Muscle of leg (tissue), 11 donors: ENCODE data around the gene SPATC1L. TPM values are rescaled to one million over a fixed set of nuclear protein-coding genes. Genes with fewer than 3 reads are reported as not detected.

ENCODE experiments used
- DNase-seq: peaks from one replicate; pipeline ENCODE4 v3.0.0; 2013
- H3K27ac ChIP-seq: one replicate; pipeline ENCODE4 v1.5.1; 2013; ENCODE audit warnings: mild to moderate bottlenecking, low read length, control low read depth
- H3K27me3 ChIP-seq: one replicate; pipeline ENCODE4 v1.6.1; 2013; ENCODE audit warnings: low read length; ENCODE audit not compliant: control insufficient read depth, insufficient read depth
- H3K36me3 ChIP-seq: one replicate; pipeline ENCODE4 v1.6.1; 2013; ENCODE audit warnings: low read length; ENCODE audit not compliant: control insufficient read depth, insufficient read depth
- H3K4me1 ChIP-seq: one replicate; pipeline ENCODE4 v1.6.1; 2013; ENCODE audit warnings: low read length; ENCODE audit not compliant: control insufficient read depth, insufficient read depth
- H3K4me3 ChIP-seq: one replicate; pipeline ENCODE4 v1.5.1; 2013; ENCODE audit warnings: low read length, control low read depth
- H3K9me3 ChIP-seq: replicated peaks from 2 replicates; pipeline ENCODE4 v1.6.1; 2013; ENCODE audit warnings: low read depth, low read length; ENCODE audit not compliant: control insufficient read depth
- WGBS: methylation state at CpG from one replicate; pipeline ENCODE4 v1.1.5; 2013; ENCODE audit warnings: missing lambda C conversion rate; ENCODE audit not compliant: insufficient coverage; 5-methylcytosine and 5-hydroxymethylcytosine counted together
- polyA plus RNA-seq, 8 donors: library from polyadenylated mRNA; unstranded; fragments of 120-200 nt; gene quantifications; one replicate each; pipeline versions ENCODE4 v1.2.1 to v1.2.3, GENCODE V29; 2013; ENCODE audit warnings: inconsistent platforms in 1 of 8, low replicate concordance in 1 of 8; ENCODE audit not compliant: insufficient read length in 8 of 8, insufficient read depth in 1 of 8
- total RNA-seq: library from RNA; stranded (reverse); fragments of 120-200 nt; gene quantifications from one replicate; pipeline ENCODE4 v1.2.4, GENCODE V29; 2013

Gene SPATC1L
- total and polyA plus RNA-seq, 9 donors: 5.7 to 17.2 (median 10.8) TPM

- peaks cover 33% of the 10 kb centered on the region for H3K36me3 ChIP-seq
- peaks cover 6% of the 10 kb centered on the region for H3K4me1 ChIP-seq
- DNase-seq: peak; percentile 64
- 54% methylated on average over 18 of the region's 22 CpGs for WGBS
- no peak overlapping the region for H3K27ac ChIP-seq
- H3K27me3 ChIP-seq: peaks cover 2% of the 10 kb centered on the region
- no peaks in the 10 kb centered on the region for H3K9me3 ChIP-seq
- H3K4me3 ChIP-seq: no peak overlapping the region
Observed at GRCh38 chr21:46130831-46131587, 53.2 kb downstream of the SPATC1L start.

GRCh38 chr21:46129846-46130651, 54.2 kb downstream of the SPATC1L start:
- Histone ChIP-seq H3K27ac (no peak overlapping the region), H3K4me1 (peaks cover 6% of the 10 kb centered on the region), H3K4me3 (no peak overlapping the region), H3K27me3 (peaks cover under 1% of the 10 kb centered on the region), H3K9me3 (no peaks in the 10 kb centered on the region), H3K36me3 (peaks cover 41% of the 10 kb centered on the region)
- WGBS: 66% methylated on average over 23 of the region's 27 CpGs
- DNase-seq: no peak

- WGBS: 79% methylated on average over 39 of the region's 45 CpGs
- H3K27ac ChIP-seq: no peak overlapping the region
- DNase-seq: no peak
- H3K4me1 ChIP-seq: peaks cover 6% of the 10 kb centered on the region
- no peaks in the 10 kb centered on the region for H3K9me3 ChIP-seq
- H3K27me3 ChIP-seq: no peaks in the 10 kb centered on the region
- H3K36me3 ChIP-seq: peaks cover 51% of the 10 kb centered on the region
- H3K4me3 ChIP-seq: no peak overlapping the region
Observed at GRCh38 chr21:46128933-46129571, 55.2 kb downstream of the SPATC1L start.

GRCh38 chr21:46128106-46128932, 55.9 kb downstream of the SPATC1L start:
- Histone ChIP-seq H3K4me1 (peaks cover 6% of the 10 kb centered on the region), H3K27ac (no peak overlapping the region), H3K9me3 (no peaks in the 10 kb centered on the region), H3K27me3 (no peaks in the 10 kb centered on the region), H3K4me3 (no peak overlapping the region), H3K36me3 (peaks cover 54% of the 10 kb centered on the region)
- no peak for DNase-seq
- WGBS: 50% methylated on average over 19 of the region's 23 CpGs

GRCh38 chr21:46127239-46128105, 56.8 kb downstream of the SPATC1L start:
- Histone ChIP-seq H3K4me1 (peaks cover 4% of the 10 kb centered on the region), H3K36me3 (peaks cover 63% of the 10 kb centered on the region), H3K4me3 (no peak overlapping the region), H3K27ac (no peak overlapping the region), H3K27me3 (no peaks in the 10 kb centered on the region), H3K9me3 (no peaks in the 10 kb centered on the region)
- 79% methylated on average over 36 of the region's 40 CpGs for WGBS
- DNase-seq: no peak

GRCh38 chr21:46126309-46127238, 57.7 kb downstream of the SPATC1L start:
- H3K36me3 ChIP-seq: peaks cover 68% of the 10 kb centered on the region
- DNase-seq: no peak

GRCh38 chr21:46125846-46126301, 58.4 kb downstream of the SPATC1L start:
- Histone ChIP-seq H3K27me3 (no peaks in the 10 kb centered on the region), H3K27ac (no peak overlapping the region), H3K4me3 (no peak overlapping the region), H3K4me1 (peaks cover 4% of the 10 kb centered on the region), H3K9me3 (no peaks in the 10 kb centered on the region), H3K36me3 (peaks cover 75% of the 10 kb centered on the region)
- WGBS: 81% methylated on average over 45 of the region's 47 CpGs
- no peak for DNase-seq

More at GRCh38 chr21:46126309-46127238, 57.7 kb downstream of the SPATC1L start:
- 65% methylated on average over 20 of the region's 32 CpGs for WGBS
- H3K27ac ChIP-seq: no peak overlapping the region
- no peak overlapping the region for H3K4me3 ChIP-seq
- H3K27me3 ChIP-seq: no peaks in the 10 kb centered on the region
- no peaks in the 10 kb centered on the region for H3K9me3 ChIP-seq
- H3K4me1 ChIP-seq: peaks cover 4% of the 10 kb centered on the region

- Histone ChIP-seq H3K36me3 (peaks cover 82% of the 10 kb centered on the region), H3K27ac (no peak overlapping the region), H3K9me3 (no peaks in the 10 kb centered on the region), H3K4me3 (no peak overlapping the region), H3K27me3 (no peaks in the 10 kb centered on the region), H3K4me1 (peaks cover 4% of the 10 kb centered on the region)
- WGBS: 80% methylated on average over 44 of the region's 49 CpGs
- no peak for DNase-seq
Observed at GRCh38 chr21:46124926-46125845, 59.1 kb downstream of the SPATC1L start.
